ENCODE data around the gene CD28.

The CD28 gene

GRCh38 chr2:203705178-203705577, 1.3 kb upstream of the CD28 start:
- no peak overlapping the region for H3K27ac ChIP-seq
- TF ChIP-seq ZFX (IDR thresholded peaks at IDR 0.05; ENCODE audit: borderline replicate concordance): no peak
- TF ChIP-seq, protein P1, sequence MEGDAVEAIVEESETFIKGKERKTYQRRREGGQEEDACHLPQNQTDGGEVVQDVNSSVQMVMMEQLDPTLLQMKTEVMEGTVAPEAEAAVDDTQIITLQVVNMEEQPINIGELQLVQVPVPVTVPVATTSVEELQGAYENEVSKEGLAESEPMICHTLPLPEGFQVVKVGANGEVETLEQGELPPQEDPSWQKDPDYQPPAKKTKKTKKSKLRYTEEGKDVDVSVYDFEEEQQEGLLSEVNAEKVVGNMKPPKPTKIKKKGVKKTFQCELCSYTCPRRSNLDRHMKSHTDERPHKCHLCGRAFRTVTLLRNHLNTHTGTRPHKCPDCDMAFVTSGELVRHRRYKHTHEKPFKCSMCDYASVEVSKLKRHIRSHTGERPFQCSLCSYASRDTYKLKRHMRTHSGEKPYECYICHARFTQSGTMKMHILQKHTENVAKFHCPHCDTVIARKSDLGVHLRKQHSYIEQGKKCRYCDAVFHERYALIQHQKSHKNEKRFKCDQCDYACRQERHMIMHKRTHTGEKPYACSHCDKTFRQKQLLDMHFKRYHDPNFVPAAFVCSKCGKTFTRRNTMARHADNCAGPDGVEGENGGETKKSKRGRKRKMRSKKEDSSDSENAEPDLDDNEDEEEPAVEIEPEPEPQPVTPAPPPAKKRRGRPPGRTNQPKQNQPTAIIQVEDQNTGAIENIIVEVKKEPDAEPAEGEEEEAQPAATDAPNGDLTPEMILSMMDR (IDR thresholded peaks at IDR 0.05): no peak

DNA sequence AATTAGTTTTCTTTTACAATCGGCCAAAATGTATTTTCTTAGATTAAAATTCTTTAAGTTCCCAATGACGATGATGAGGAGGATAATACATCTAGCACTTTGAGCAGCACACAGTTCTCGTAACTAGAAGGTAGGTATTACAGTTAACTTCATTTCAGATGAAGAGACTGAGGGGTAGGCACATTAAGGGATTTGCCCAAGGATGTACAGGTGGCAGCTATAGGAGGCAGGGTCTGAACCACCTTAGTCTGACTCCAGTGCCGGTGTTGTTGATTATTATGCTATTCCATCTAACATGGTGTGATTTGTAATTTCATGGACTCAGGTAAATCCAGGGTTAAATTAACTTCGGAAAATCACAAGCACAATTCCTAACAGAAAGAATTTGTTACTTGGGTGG, 1.1 kb downstream of the CD28 start:
- H3K27ac ChIP-seq: no peak overlapping the region
- no peak for TF ChIP-seq ZFX (IDR thresholded peaks at IDR 0.05; ENCODE audit: borderline replicate concordance)
- TF ChIP-seq, protein P1 (IDR thresholded peaks at IDR 0.05): no peak

DNA sequence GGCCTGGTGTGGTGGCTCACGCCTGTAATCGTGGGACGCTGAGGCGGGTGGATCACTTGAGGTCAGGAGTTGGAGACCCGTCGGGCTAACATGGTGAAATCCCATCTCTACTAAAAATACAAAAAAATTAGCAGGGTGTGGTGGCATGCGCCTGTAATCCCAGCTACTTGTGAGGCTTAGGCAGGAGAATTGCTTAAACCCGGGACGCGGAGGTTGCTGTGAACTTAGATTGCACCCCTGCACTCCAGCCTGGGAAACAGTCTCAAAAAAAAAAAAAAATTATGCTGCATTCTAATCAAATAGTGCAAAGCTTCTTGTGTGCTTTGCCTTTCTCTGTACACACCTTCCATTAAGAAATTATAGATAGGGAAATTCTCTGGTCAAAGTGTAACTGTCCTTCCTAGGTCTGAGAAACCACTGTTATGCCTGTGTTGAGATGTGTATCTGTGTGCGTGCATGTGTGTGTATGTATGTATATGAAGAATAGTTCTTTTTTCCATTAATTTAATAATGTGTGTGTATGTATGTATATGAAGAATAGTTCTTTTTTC, 2.5 kb downstream of the CD28 start:
- no peak for TF ChIP-seq ZFX (IDR thresholded peaks at IDR 0.05; ENCODE audit: borderline replicate concordance)
- TF ChIP-seq, protein P1 (IDR thresholded peaks at IDR 0.05): no peak
- H3K27ac ChIP-seq: no peak overlapping the region

DNA sequence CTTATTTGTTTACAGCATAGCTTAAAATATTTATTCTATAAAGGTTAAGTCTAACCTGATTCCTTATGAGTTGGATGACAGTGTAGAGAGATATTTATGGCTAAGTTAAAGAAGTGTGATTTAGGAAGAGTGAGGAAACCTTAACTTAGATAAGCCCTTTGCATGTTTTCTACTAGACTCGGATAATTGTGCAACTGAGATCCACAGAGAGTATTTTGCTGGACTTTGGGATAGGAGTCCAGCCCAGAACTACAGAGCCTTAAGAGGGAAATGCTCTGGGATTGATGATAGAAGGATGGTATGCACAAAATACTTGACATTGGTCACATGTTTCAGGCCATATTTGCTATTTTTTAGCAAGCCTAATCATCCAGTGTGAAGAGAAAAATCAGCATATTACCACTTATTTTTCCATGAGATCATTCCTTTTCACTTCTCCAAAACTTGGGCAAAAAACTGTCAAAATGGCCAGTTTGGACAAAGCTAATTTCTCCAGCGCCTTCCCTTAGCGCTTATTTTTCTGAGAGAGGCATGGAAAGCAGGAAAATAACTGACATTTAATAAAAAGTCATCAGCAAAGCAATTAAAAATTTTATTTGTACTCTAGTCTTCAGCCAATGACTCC, 3.1 kb downstream of the CD28 start:
- TF ChIP-seq ZFX (IDR thresholded peaks at IDR 0.05; ENCODE audit: borderline replicate concordance): no peak
- TF ChIP-seq, protein P1 (IDR thresholded peaks at IDR 0.05): no peak
- H3K27ac ChIP-seq: no peak overlapping the region

DNA sequence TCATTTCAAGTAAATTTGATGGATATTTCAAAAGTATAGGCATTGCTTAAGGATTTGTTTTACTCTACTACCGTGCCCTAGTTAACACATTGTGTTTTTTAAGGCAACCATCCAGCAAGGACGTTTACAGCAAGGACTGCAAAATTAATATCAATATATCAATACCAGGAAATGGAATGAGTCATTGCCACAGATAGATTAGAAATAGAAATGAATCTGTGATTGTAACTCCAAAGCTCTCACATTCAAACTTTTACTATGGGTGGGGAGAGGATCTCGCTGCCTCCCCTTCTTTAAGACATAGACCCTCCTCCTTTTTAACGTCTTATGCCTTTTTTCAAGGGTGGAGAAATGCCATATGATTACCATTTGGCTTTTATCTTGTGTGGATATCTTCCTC, 3.8 kb downstream of the CD28 start:
- H3K27ac ChIP-seq: no peak overlapping the region
- no peak for TF ChIP-seq ZFX (IDR thresholded peaks at IDR 0.05; ENCODE audit: borderline replicate concordance)
- TF ChIP-seq, protein P1 (IDR thresholded peaks at IDR 0.05): no peak

- H3K27ac ChIP-seq: no peak overlapping the region
- TF ChIP-seq, protein P1 (IDR thresholded peaks at IDR 0.05): no peak
- TF ChIP-seq ZFX (IDR thresholded peaks at IDR 0.05; ENCODE audit: borderline replicate concordance): no peak
Observed at GRCh38 chr2:203710952-203711351, 4.5 kb downstream of the CD28 start.

DNA sequence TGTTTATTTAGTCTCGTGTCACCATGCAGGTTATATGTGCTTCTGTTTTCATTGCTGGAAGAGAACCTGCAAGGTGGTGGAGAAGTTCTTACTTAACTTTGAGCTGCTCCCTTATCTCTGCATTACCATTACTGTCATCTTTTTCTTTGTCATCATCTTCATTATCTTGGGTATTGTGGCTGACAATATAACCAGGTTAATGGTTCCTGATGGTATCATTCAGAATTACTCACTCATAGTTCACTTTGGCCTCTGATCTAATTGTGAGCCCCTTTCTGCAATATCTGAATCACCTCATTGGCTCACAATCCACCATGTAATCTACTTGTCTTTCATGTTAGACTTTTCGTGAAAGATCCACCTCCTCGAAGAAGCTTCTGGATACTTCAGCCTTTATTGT, 5.0 kb downstream of the CD28 start:
- no peak for TF ChIP-seq ZFX (IDR thresholded peaks at IDR 0.05; ENCODE audit: borderline replicate concordance)
- TF ChIP-seq, protein P1 (IDR thresholded peaks at IDR 0.05): no peak
- H3K27ac ChIP-seq: no peak overlapping the region

Measured in 22Rv1 (cell line).